ENCODE data around the gene LPAR5. TPM values are rescaled to one million over a fixed set of nuclear protein-coding genes. Genes with fewer than 3 reads are reported as not detected.
A peak's percentile ranks its signal among the peaks of the same experiment; 100 is the strongest.

Gene LPAR5
- total RNA-seq, 2 donors from 2014 or later = 0.66 to 3.6 TPM

GRCh38 chr12:6667559-6668210 lies 31.9 kb upstream of the LPAR5 start:
- H3K27ac ChIP-seq = no peak overlapping the region
- H3K36me3 ChIP-seq (replicated peaks in 1 of 2; ENCODE audit: insufficient read depth in 1 of 2, low read depth in 2 of 2) = peaks cover 15 to 34% of the 10 kb centered on the region in 2 donors
- 77% methylated on average over 7 to 8 of the region's 8 CpGs for WGBS, 2 donors
- H3K9me3 ChIP-seq = no peaks in the 10 kb centered on the region
- intact Hi-C loops (cut with DNase I) = loop anchor here (10.0 kb wide), 1 partner anchor 53 kb away; no protein-coding TSS in a partner anchor
- DNase-seq = no peak
- no peaks in the 10 kb centered on the region for H3K4me1 ChIP-seq
- H3K27me3 ChIP-seq = no peaks in the 10 kb centered on the region
- ATAC-seq = no peak
- no peak overlapping the region for H3K4me3 ChIP-seq
- TF ChIP-seq, protein P1, sequence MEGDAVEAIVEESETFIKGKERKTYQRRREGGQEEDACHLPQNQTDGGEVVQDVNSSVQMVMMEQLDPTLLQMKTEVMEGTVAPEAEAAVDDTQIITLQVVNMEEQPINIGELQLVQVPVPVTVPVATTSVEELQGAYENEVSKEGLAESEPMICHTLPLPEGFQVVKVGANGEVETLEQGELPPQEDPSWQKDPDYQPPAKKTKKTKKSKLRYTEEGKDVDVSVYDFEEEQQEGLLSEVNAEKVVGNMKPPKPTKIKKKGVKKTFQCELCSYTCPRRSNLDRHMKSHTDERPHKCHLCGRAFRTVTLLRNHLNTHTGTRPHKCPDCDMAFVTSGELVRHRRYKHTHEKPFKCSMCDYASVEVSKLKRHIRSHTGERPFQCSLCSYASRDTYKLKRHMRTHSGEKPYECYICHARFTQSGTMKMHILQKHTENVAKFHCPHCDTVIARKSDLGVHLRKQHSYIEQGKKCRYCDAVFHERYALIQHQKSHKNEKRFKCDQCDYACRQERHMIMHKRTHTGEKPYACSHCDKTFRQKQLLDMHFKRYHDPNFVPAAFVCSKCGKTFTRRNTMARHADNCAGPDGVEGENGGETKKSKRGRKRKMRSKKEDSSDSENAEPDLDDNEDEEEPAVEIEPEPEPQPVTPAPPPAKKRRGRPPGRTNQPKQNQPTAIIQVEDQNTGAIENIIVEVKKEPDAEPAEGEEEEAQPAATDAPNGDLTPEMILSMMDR (IDR thresholded peaks at IDR 0.05) = no peak
- no peak for TF ChIP-seq POLR2A (IDR thresholded peaks at IDR 0.05)

DNA sequence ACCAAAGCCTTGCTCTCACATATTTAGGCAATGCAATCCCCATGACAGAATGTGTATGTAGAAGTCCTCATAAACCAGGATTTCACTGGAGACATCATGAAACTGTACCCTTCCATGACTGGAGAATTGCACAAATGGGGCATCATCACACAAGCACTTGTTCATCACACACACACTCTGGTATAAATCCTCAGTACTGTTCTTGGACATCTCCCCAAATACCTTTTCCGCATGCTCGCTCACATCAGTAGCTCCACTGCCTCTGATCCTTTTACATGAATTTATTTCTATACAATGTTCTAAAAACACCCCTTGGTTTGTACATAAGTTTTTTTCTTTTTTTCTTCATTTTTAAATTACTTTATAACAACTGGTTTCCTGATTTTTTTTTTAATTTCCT lies 30.5 kb upstream of the LPAR5 start:
- H3K27ac ChIP-seq = no peak overlapping the region
- 91 to 96% methylated on average over 2 of the region's 2 CpGs for WGBS, 2 donors
- intact Hi-C loops (cut with DNase I) = loop anchor here (10.0 kb wide), 1 partner anchor 51 kb away; no protein-coding TSS in a partner anchor
- H3K4me1 ChIP-seq = peaks cover 12% of the 10 kb centered on the region
- no peaks in the 10 kb centered on the region for H3K27me3 ChIP-seq
- H3K4me3 ChIP-seq = no peak overlapping the region
- DNase-seq = no peak
- H3K9me3 ChIP-seq = no peaks in the 10 kb centered on the region
- peaks cover 6 to 23% of the 10 kb centered on the region in 2 donors for H3K36me3 ChIP-seq (replicated peaks in 1 of 2; ENCODE audit: insufficient read depth in 1 of 2, low read depth in 2 of 2)
- ATAC-seq = no peak
- TF ChIP-seq, protein P1 (IDR thresholded peaks at IDR 0.05) = no peak
- no peak for TF ChIP-seq POLR2A (IDR thresholded peaks at IDR 0.05)

- DNase-seq = no peak
- no peaks in the 10 kb centered on the region for H3K9me3 ChIP-seq
- H3K27ac ChIP-seq = no peak overlapping the region
- no peaks in the 10 kb centered on the region for H3K27me3 ChIP-seq
- no peak overlapping the region for H3K4me3 ChIP-seq
- intact Hi-C loops (cut with DNase I) = loop anchor here (10.0 kb wide), 1 partner anchor 50 kb away; no protein-coding TSS in a partner anchor
- 88% methylated on average over 2 of the region's 2 CpGs for WGBS, 2 donors
- H3K36me3 ChIP-seq (replicated peaks in 1 of 2; ENCODE audit: insufficient read depth in 1 of 2, low read depth in 2 of 2) = peaks cover 6 to 13% of the 10 kb centered on the region in 2 donors
- TF ChIP-seq, protein P1 (IDR thresholded peaks at IDR 0.05) = no peak
- TF ChIP-seq POLR2A (IDR thresholded peaks at IDR 0.05) = no peak
- peaks cover 12% of the 10 kb centered on the region for H3K4me1 ChIP-seq
- no peak for ATAC-seq
Measured at GRCh38 chr12:6664902-6665301, 29.1 kb upstream of the LPAR5 start.

DNA sequence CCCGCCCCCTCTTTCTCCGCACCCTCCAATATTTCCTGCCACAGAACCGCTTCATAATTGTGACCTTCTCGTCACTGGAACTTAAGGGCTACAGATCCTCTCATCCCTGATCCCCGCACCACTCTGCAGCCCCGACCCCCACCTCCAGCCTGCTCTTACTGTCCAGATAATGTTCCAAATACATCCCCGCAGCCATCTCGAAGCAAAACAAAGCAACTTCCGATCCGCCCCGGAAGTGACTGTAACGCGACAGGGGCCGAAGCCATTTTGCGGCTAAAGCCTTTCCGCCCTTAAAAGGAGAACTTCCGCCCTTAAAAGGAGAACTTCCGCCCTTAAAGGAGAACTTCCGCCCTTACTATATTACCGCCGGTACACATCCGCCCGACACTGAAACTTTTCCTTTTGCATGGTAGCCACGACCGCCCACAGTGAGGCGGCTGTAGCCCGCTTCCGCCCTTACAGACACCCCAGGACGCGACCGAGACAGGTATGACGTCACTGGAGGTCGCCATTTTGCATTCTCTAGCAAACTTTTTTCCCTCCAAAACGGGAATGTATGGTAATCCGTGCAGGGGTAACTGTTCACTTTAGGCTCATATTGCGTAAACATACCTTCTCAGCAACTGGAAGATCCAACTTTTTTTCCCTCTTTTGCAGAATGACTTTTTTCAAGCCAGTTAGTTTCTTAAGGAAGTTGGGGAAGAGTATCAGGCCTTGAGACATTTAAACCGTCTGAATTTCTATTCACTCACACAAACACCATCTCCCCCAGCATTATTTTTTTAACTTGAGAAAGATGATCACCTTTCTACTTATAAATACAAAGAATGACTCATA lies 27.4 kb upstream of the LPAR5 start, which contains the start of gene ING4:
ING4 (minus strand) TSS at position 214 of the 837 bp plus-strand sequence; CDS start at position 196, 18 bp downstream.
- ATAC-seq = peak; percentile 100
- Histone ChIP-seq H3K27ac (peak within 1 kb of the TSS; percentile 9 to 84 (median 66)), H3K4me1 (peaks cover 12% of the 10 kb centered on the region), H3K36me3 (replicated peaks in 1 of 2; ENCODE audit: insufficient read depth in 1 of 2, low read depth in 2 of 2) (peaks cover 0 to 4% of the 10 kb centered on the region in 2 donors), H3K4me3 (peak within 1 kb of the TSS; percentile 60 to 73), H3K27me3 (no peaks in the 10 kb centered on the region), H3K9me3 (no peaks in the 10 kb centered on the region)
- WGBS, 2 donors = 2% methylated on average over 37 of the region's 37 CpGs
- peak; percentile 98 to 99 (median 98) for DNase-seq
- peak in 2 of 3 donors; percentile 56 to 60 for TF ChIP-seq POLR2A (IDR thresholded peaks at IDR 0.05)
- TF ChIP-seq, protein P1 (IDR thresholded peaks at IDR 0.05) = peak in 1 of 7 experiments; percentile 22
- intact Hi-C loops (cut with DNase I) = loop anchor here (10.0 kb wide), 1 partner anchor 48 kb away; no protein-coding TSS in a partner anchor
